ENCODE data around the gene RTP4.

RTP4 gene, protein sequence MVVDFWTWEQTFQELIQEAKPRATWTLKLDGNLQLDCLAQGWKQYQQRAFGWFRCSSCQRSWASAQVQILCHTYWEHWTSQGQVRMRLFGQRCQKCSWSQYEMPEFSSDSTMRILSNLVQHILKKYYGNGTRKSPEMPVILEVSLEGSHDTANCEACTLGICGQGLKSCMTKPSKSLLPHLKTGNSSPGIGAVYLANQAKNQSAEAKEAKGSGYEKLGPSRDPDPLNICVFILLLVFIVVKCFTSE

DNA sequence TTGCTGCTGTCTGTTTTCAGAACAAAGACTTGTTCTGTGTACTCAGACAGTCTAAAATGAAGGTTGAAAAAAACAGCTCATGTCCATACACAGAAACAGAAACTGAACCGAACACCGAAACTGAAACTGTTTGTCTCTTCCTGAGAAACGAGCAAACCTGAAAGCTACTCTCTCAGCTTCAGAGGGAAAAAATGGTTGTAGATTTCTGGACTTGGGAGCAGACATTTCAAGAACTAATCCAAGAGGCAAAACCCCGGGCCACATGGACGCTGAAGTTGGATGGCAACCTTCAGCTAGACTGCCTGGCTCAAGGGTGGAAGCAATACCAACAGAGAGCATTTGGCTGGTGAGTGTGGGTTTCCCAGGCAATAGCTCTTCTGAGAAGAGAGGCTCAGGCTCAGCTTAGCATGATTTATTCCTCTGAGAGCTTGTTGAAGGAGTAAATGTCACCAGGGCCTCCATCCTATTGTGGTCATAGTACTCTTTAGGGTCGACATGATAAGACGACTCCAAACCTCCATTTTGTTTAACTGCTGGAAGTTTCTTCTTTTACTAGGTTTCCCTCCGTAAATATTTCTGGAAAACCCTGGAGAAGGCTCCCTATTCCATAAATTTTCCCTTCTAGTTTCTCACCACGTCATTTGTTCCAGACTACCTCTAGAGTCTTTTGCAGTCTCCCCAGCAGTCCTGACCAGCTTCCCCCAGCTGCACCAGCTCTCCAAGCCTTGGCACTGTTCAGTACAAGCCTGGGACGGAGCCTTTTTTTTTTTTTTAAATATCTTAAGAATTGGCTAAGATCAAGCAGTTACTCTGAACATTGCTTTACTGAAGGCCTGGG, at the start of gene RTP4:
TSS of gene RTP4 (plus strand) at position 135 of the 838 bp plus-strand sequence. CDS start at position 192, 57 bp downstream.
- no peak for DNase-seq

- peak; percentile 86 for DNase-seq
Measured at GRCh38 chr3:187318819-187319616, 49.2 kb upstream of the RTP4 start.

- peak; percentile 89 for DNase-seq
Measured at GRCh38 chr3:187319699-187320302, 48.4 kb upstream of the RTP4 start.

GRCh38 chr3:187321766-187322165, 46.4 kb upstream of the RTP4 start:
- DNase-seq: peak; percentile 24

GRCh38 chr3:187322291-187322690, 45.9 kb upstream of the RTP4 start:
- no peak for DNase-seq

GRCh38 chr3:187323091-187323490, 45.1 kb upstream of the RTP4 start:
- DNase-seq: no peak

DNA sequence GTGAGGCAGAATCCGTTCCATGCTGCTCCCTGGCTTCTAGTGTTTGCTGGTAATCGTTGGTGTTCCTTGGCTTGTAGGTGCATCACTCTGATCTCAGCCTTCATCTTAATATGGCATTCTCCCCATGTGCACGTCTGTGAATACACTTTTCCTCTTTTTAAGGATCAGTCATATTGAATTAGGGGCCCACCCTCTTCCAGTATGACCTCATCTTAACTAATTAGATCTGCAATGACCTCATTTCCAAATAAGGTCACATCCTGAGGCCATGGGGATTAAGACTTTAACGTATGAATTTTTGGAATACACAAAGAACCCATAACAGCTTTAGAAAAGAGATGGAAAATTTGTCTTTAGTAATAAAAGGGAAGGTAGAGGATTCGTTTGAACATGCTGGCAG, 42.6 kb upstream of the RTP4 start:
- peak; percentile 15 for DNase-seq

- no peak for DNase-seq
Measured at GRCh38 chr3:187327845-187328244, 40.3 kb upstream of the RTP4 start.

GRCh38 chr3:187328691-187329090, 39.5 kb upstream of the RTP4 start:
- no peak for DNase-seq

DNA sequence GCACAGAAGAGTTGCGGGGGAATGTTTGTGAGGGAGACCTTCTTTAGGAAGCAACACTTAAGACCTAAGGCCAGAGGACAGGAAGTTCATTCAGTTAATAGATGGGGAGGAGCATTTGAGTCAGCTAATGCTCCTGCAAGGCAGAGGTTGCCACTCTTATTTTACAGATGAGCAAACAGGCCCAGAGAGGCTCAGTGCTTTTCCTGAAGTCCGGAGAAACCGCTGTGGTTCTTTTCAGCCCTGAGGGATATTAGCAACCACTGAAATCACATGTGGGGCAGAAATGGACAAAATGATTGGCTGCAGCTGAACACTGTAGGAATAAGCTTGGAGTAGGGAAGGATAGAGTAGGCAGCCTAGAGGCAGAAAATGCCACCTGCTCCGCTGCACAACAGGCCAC, 33.3 kb upstream of the RTP4 start:
- DNase-seq: no peak

- DNase-seq: no peak
Measured at GRCh38 chr3:187336322-187336721, 31.9 kb upstream of the RTP4 start.

DNA sequence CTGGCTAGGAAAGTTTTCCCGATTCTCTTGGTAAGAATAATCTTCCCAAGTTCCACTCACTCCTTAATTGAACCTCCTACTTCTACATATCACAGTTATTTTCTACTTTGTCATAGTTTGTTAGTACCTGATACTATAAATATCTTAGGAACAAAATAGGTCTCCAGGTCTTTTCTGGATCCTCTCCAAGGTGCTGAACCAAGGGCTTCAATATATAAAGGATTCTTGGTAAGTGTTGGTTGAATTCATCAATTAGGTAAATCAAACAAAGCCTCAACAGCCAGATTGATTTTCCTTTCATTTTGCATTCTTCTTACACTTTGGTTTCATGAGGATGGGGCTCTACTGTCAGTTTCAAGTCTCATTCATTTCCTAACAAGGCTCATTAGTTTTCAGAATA, 27.6 kb upstream of the RTP4 start:
- DNase-seq: no peak

DNA sequence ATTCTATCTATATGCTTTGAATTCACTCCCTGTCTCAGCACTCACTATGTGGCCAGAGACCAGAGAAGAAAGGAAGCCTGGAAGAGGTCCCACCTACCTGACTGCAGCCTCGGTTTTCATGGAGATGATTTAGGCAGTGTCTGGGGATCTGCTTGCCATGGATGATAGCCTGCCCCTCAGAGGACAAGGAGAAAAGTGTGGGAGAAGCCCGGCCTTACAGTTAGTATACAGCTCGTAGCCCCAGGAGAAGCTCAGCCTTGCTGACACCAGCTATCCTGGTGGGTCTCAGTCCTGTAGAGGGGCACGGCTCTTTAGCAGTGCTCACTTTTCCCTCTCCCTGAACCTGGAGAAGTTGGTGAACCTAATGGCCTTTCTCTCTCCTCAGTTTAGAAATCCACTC, 25.9 kb upstream of the RTP4 start:
- DNase-seq: no peak

DNA sequence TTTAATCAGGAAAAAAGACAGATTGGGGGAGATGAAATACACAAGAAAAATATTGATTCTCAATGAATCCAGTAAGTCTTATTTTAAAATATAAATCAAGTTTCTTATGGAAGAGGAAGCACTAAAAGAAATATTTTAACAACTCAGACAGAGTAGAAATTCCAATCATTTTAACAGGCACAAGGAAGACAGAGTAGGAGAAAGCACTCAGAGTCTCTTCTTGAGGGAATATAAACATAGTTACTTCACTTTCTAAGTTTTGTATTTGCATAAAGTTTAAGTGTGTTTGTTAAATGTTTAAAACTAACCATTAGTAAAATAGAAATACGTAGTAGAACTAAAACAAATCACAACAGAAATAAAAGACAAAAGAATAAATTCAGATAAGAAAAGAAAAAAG, 24.5 kb upstream of the RTP4 start:
- DNase-seq: no peak

- DNase-seq: no peak
Measured at GRCh38 chr3:187352581-187353575, 15.3 kb upstream of the RTP4 start.

GRCh38 chr3:187358068-187358467, 10.1 kb upstream of the RTP4 start:
- no peak for DNase-seq

- DNase-seq: no peak
Measured at GRCh38 chr3:187359798-187360486, 8.2 kb upstream of the RTP4 start.

DNA sequence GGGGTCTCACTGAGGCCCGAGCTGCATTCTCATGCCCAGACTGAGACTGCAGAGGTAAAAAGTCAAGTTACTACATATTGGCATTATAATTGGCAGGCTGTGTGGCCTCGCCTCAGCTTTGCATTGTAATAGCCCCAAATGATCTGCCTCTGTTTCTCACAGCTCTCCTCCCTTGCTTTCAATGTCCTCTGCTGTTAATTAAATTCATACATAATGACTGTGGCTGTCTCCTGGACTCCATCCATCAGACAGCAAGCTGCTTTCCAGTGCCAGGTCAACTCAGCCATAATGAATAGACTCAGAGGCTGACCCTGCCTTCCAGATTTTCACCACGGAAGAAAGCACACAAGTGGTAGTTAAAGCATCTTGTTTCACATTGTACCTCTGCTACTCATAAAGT, 7.6 kb upstream of the RTP4 start:
- DNase-seq: peak; percentile 58

GRCh38 chr3:187361835-187362234, 6.3 kb upstream of the RTP4 start:
- DNase-seq: no peak

- no peak for DNase-seq
Measured at GRCh38 chr3:187367561-187368103, 553 bp upstream of the RTP4 start.

GRCh38 chr3:187369089-187369447, 883 bp downstream of the RTP4 start:
- DNase-seq: no peak
